ENCODE results near the gene CCL23.

DNA sequence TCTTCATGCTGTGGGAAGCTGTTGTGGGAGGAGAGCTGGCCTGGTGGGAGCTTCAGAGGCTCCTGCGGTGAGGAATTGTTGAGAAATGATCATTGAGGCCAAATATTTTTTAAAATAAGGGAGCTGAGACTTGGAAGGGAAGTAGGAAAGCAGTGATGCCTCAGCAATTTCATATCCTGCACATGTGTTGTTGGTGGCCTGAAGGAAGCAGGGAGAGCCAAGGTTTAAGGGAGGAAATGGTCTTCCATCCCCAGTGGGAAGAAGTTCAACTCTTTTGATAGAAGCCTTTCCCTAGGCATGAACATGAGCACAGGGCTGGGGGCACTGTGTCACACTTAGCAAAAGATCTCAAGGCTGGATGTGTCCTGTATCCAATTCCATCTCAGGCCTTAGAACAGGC, 31.1 kb downstream of the CCL23 start, which contains the start of gene CCL14:
- TF ChIP-seq, protein P1, sequence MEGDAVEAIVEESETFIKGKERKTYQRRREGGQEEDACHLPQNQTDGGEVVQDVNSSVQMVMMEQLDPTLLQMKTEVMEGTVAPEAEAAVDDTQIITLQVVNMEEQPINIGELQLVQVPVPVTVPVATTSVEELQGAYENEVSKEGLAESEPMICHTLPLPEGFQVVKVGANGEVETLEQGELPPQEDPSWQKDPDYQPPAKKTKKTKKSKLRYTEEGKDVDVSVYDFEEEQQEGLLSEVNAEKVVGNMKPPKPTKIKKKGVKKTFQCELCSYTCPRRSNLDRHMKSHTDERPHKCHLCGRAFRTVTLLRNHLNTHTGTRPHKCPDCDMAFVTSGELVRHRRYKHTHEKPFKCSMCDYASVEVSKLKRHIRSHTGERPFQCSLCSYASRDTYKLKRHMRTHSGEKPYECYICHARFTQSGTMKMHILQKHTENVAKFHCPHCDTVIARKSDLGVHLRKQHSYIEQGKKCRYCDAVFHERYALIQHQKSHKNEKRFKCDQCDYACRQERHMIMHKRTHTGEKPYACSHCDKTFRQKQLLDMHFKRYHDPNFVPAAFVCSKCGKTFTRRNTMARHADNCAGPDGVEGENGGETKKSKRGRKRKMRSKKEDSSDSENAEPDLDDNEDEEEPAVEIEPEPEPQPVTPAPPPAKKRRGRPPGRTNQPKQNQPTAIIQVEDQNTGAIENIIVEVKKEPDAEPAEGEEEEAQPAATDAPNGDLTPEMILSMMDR (IDR thresholded peaks at IDR 0.05), result no peak
- no peak for TF ChIP-seq POLR2A (IDR thresholded peaks at IDR 0.05)

Measured in thyroid gland (tissue), 4 donors.